HEK293 (cell line): ENCODE results near the gene EME2.

ENCODE experiments used
- CTCF ChIA-PET: fragments of 350-600 bp; formaldehyde crosslinking; extraction: SDS; loops from one replicate; lab custom pipeline; 2021; ENCODE audit warnings: antibody characterized with exemption; lab: Yijun Ruan, JAX
- POLR2A ChIA-PET: fragments of 300-600 bp; formaldehyde crosslinking; extraction: SDS; loops from one replicate; lab custom pipeline; 2020; ENCODE audit warnings: antibody characterized with exemption, inconsistent platforms; lab: Yijun Ruan, JAX
- H3K27ac ChIP-seq: fragments of 200-500 bp; sonication (Bioruptor generic); 2 replicates; pipeline ENCODE4 v1.5.1; 2014; ENCODE audit warnings: low read depth, low read length, control low read depth, inconsistent platforms; ENCODE audit errors: extremely low read depth
- H3K36me3 ChIP-seq, 2 experiments: fragments of 200-500 bp in 1 of 2; sonication (Bioruptor generic) in 1 of 2; 1 replicate in 1 of 2; 2 replicates in 1 of 2; pipeline ENCODE4 v1.5.1; 2014 to 2017; ENCODE audit warnings: inconsistent platforms in 2 of 2, low read length in 2 of 2; ENCODE audit not compliant: control insufficient read depth in 2 of 2, insufficient read depth in 1 of 2
- H3K4me1 ChIP-seq: fragments of 200-500 bp; sonication (Bioruptor generic); 2 replicates; pipeline ENCODE4 v1.5.1; 2014; ENCODE audit warnings: mild to moderate bottlenecking, low read length, inconsistent platforms; ENCODE audit not compliant: control insufficient read depth, insufficient read depth
- H3K4me3 ChIP-seq: 2 replicates; pipeline ENCODE4 v1.5.1; 2011; ENCODE audit warnings: low read depth, mild to moderate bottlenecking, control low read depth, low read length, moderate library complexity
- H3K9me3 ChIP-seq: fragments of 200-500 bp; sonication (Bioruptor generic); 2 replicates; pipeline ENCODE4 v1.5.1; 2014; ENCODE audit warnings: low read depth, low read length, inconsistent platforms; ENCODE audit not compliant: control insufficient read depth, insufficient read depth
- ELK4 ChIP-seq: IDR thresholded peaks from 2 replicates; pipeline ENCODE4 v1.6.1; 2011; ENCODE audit warnings: mild to moderate bottlenecking, low read depth, low read length, borderline replicate concordance
- KLF9 ChIP-seq: fragments of 450-650 bp; formaldehyde crosslinking; IDR thresholded peaks from 2 replicates; pipeline ENCODE4 v1.5.1; 2016; ENCODE audit warnings: missing biosample characterization, missing genetic modification characterization, low read depth
- MZF1 ChIP-seq: fragments of 450-650 bp; formaldehyde crosslinking; IDR thresholded peaks from 2 replicates; pipeline ENCODE4 v1.5.1; 2017; ENCODE audit warnings: missing biosample characterization, missing genetic modification characterization, borderline replicate concordance
- PBX3 ChIP-seq: sonication (generic); formaldehyde crosslinking; IDR thresholded peaks from 2 replicates; pipeline ENCODE4 v1.8.1; 2022; ENCODE audit warnings: mild to moderate bottlenecking, moderate library complexity, missing genetic modification reagents
- PRDM6 ChIP-seq: fragments of 450-650 bp; formaldehyde crosslinking; IDR thresholded peaks from 2 replicates; pipeline ENCODE4 v1.5.1; 2017; ENCODE audit warnings: missing biosample characterization, missing genetic modification characterization
- SETDB1 ChIP-seq: IDR thresholded peaks from one replicate; pipeline ENCODE4 v1.6.1; 2017; ENCODE audit warnings: mild to moderate bottlenecking, low read length, moderate library complexity, mixed read lengths; ENCODE audit not compliant: insufficient read length
- ZBTB49 ChIP-seq: fragments of 450-650 bp; formaldehyde crosslinking; IDR thresholded peaks from 2 replicates; pipeline ENCODE4 v1.5.1; 2016; ENCODE audit warnings: missing biosample characterization, missing genetic modification characterization, low read depth
- ZBTB7A ChIP-seq: fragments of 450-650 bp; formaldehyde crosslinking; IDR thresholded peaks from 2 replicates; pipeline ENCODE4 v1.5.1; 2016; ENCODE audit warnings: low read depth, missing biosample characterization, missing genetic modification characterization
- ZFP69B ChIP-seq: fragments of 450-650 bp; formaldehyde crosslinking; IDR thresholded peaks from 2 replicates; pipeline ENCODE4 v1.5.1; 2016; ENCODE audit warnings: missing biosample characterization, missing genetic modification characterization
- ZNF18 ChIP-seq: fragments of 450-650 bp; formaldehyde crosslinking; IDR thresholded peaks from 2 replicates; pipeline ENCODE4 v1.5.1; 2016; ENCODE audit warnings: missing biosample characterization, missing genetic modification characterization
- ZNF221 ChIP-seq: fragments of 450-650 bp; formaldehyde crosslinking; IDR thresholded peaks from 2 replicates; pipeline ENCODE4 v1.5.1; 2017; ENCODE audit warnings: missing biosample characterization, missing genetic modification characterization, borderline replicate concordance
- ZNF302 ChIP-seq: fragments of 450-650 bp; formaldehyde crosslinking; IDR thresholded peaks from 2 replicates; pipeline ENCODE4 v1.5.1; 2016; ENCODE audit warnings: missing biosample characterization, missing genetic modification characterization, low read depth
- ZNF335 ChIP-seq: fragments of 450-650 bp; formaldehyde crosslinking; conservative IDR thresholded peaks from 2 replicates; pipeline ENCODE4 v1.5.1; 2016; ENCODE audit warnings: missing biosample characterization, missing genetic modification characterization
- ZNF350 ChIP-seq: fragments of 450-650 bp; formaldehyde crosslinking; IDR thresholded peaks from 2 replicates; pipeline ENCODE4 v1.5.0; 2017; ENCODE audit warnings: missing biosample characterization, mild to moderate bottlenecking, missing genetic modification characterization
- ZNF513 ChIP-seq: fragments of 450-650 bp; IDR thresholded peaks from 2 replicates; pipeline ENCODE4 v1.5.1; 2018; ENCODE audit warnings: missing biosample characterization, missing genetic modification characterization
- ZNF555 ChIP-seq: fragments of 450-650 bp; formaldehyde crosslinking; conservative IDR thresholded peaks from 2 replicates; pipeline ENCODE4 v1.5.1; 2017; ENCODE audit warnings: missing biosample characterization, mild to moderate bottlenecking, missing genetic modification characterization, inconsistent platforms
- ZNF558 ChIP-seq: fragments of 450-650 bp; formaldehyde crosslinking; IDR thresholded peaks from 2 replicates; pipeline ENCODE4 v1.5.1; 2016; ENCODE audit warnings: missing biosample characterization, missing genetic modification characterization
- ZNF585B ChIP-seq: fragments of 450-650 bp; formaldehyde crosslinking; IDR thresholded peaks from 2 replicates; pipeline ENCODE4 v1.5.1; 2016; ENCODE audit warnings: missing biosample characterization, missing genetic modification characterization
- ZNF596 ChIP-seq: fragments of 450-650 bp; IDR thresholded peaks from 2 replicates; pipeline ENCODE4 v1.5.0; 2018; ENCODE audit warnings: missing biosample characterization, mild to moderate bottlenecking, missing genetic modification characterization, moderate library complexity
- ZNF629 ChIP-seq: fragments of 450-650 bp; formaldehyde crosslinking; IDR thresholded peaks from 2 replicates; pipeline ENCODE4 v1.5.1; 2017; ENCODE audit warnings: missing biosample characterization, missing genetic modification characterization
- ZNF664 ChIP-seq: fragments of 450-650 bp; formaldehyde crosslinking; IDR thresholded peaks from 2 replicates; pipeline ENCODE4 v1.5.1; 2016; ENCODE audit warnings: missing biosample characterization, missing genetic modification characterization
- TF ChIP-seq, protein P1 (sequence below): fragments of 450-650 bp; formaldehyde crosslinking; IDR thresholded peaks from 2 replicates; pipeline ENCODE4 v1.5.1; 2016; ENCODE audit warnings: missing biosample characterization, missing genetic modification characterization

Gene EME2

GRCh38 chr16:1734816-1735215 is 37.8 kb upstream of the EME2 start (continued):
- TF ChIP-seq PRDM6 (tag by site-specific recombination) (no peak), ZNF558 (tag by site-specific recombination) (no peak), ZNF350 (no peak), ZNF335 (tag by site-specific recombination) (no peak), ZNF585B (tag by site-specific recombination) (no peak), ZNF629 (tag by site-specific recombination) (no peak)
- TF ChIP-seq, protein P1, sequence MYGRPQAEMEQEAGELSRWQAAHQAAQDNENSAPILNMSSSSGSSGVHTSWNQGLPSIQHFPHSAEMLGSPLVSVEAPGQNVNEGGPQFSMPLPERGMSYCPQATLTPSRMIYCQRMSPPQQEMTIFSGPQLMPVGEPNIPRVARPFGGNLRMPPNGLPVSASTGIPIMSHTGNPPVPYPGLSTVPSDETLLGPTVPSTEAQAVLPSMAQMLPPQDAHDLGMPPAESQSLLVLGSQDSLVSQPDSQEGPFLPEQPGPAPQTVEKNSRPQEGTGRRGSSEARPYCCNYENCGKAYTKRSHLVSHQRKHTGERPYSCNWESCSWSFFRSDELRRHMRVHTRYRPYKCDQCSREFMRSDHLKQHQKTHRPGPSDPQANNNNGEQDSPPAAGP (tag by site-specific recombination): no peak

- TF ChIP-seq ZNF18 (tag by site-specific recombination): 0 out of 2 replicates have a peak, but pooled peaks have one; percentile 53
- no peak for TF ChIP-seq ZNF596
- TF ChIP-seq, all 188 proteins: peak for 1
- CTCF ChIA-PET: no interaction called here
- Histone ChIP-seq H3K4me3 (no peak overlapping the region), H3K4me1 (no peaks in the 10 kb centered on the region), H3K9me3 (no peaks in the 10 kb centered on the region), H3K27ac (no peak overlapping the region), H3K36me3 (peaks cover 0 to 57% of the 10 kb centered on the region in 2 experiments; a peak in 1 of 3 replicates)
- POLR2A ChIA-PET: no interaction called here
These were observed 32.4 kb upstream of the EME2 start for GRCh38 chr16:1740234-1740633.

- ChIA-PET POLR2A (no interaction called here), CTCF (no interaction called here)
- no peaks in the 10 kb centered on the region for H3K9me3 ChIP-seq
- no peak overlapping the region for H3K27ac ChIP-seq
- H3K4me1 ChIP-seq: no peaks in the 10 kb centered on the region
- peaks cover 0 to 56% of the 10 kb centered on the region in 2 experiments; a peak in 1 of 3 replicates for H3K36me3 ChIP-seq
- no peak overlapping the region for H3K4me3 ChIP-seq
- TF ChIP-seq MZF1 (tag by site-specific recombination) (no peak), ZNF555 (tag by site-specific recombination) (no peak), ZNF221 (no peak), ELK4 (no peak), ZNF664 (tag by site-specific recombination) (no peak), ZNF302 (no peak), SETDB1 (no peak), KLF9 (no peak), PBX3 (CRISPR knock-in tag) (no peak), ZFP69B (tag by site-specific recombination) (no peak), ZBTB7A (no peak), ZBTB49 (tag by site-specific recombination) (no peak), ZNF513 (no peak)
These were observed 31.7 kb upstream of the EME2 start for GRCh38 chr16:1740781-1741490.
